GM21360 (cell line): ENCODE measurements around the gene ZNF862.
"Not testable (repeated sequence)": the region's sequence is repeated elsewhere in the genome, so short reads cannot be mapped to it uniquely, and the experiment has no call there.

ENCODE experiments used
- ATAC-seq: cut with Tn5 transposase; IDR thresholded peaks from one replicate; pipeline ENCODE4 v1.9.1; 2021; ENCODE audit warnings: mild to moderate bottlenecking, moderate library complexity; ENCODE audit not compliant: unreplicated experiment

The ZNF862 gene

GRCh38 chr7:149823631-149824199 lies 14.5 kb upstream of the ZNF862 start:
- no peak for ATAC-seq

- no peak for ATAC-seq
Observed at GRCh38 chr7:149824301-149824741, 13.9 kb upstream of the ZNF862 start.

- ATAC-seq = no peak
Observed at GRCh38 chr7:149824748-149825566, 13.2 kb upstream of the ZNF862 start.

GRCh38 chr7:149825567-149826343 lies 12.4 kb upstream of the ZNF862 start:
- no peak for ATAC-seq

- ATAC-seq = no peak
Observed at GRCh38 chr7:149826344-149827088, 11.7 kb upstream of the ZNF862 start.

- no peak for ATAC-seq
Observed at GRCh38 chr7:149827089-149827981, 10.8 kb upstream of the ZNF862 start.

GRCh38 chr7:149828357-149829309 lies 9.5 kb upstream of the ZNF862 start:
- no peak for ATAC-seq

- ATAC-seq = not testable (repeated sequence)
Observed at GRCh38 chr7:149830527-149830926, 7.6 kb upstream of the ZNF862 start.

- no peak for ATAC-seq
Observed at GRCh38 chr7:149830997-149831740, 7.0 kb upstream of the ZNF862 start.

- ATAC-seq = no peak
Observed at GRCh38 chr7:149831741-149832219, 6.4 kb upstream of the ZNF862 start.

- ATAC-seq = no peak
Observed at GRCh38 chr7:149832332-149833041, 5.7 kb upstream of the ZNF862 start.

GRCh38 chr7:149833495-149834130 lies 4.6 kb upstream of the ZNF862 start:
- no peak for ATAC-seq

- no peak for ATAC-seq
Observed at GRCh38 chr7:149834601-149835000, 3.6 kb upstream of the ZNF862 start.

GRCh38 chr7:149836434-149836833 lies 1.7 kb upstream of the ZNF862 start:
- ATAC-seq = no peak

GRCh38 chr7:149837564-149838223 lies 481 bp upstream of the ZNF862 start:
- no peak for ATAC-seq

- no peak for ATAC-seq
Observed at GRCh38 chr7:149838992-149839408, 825 bp downstream of the ZNF862 start.
